Loucy (cell line): ENCODE data around the gene KCNMA1.

ENCODE experiments used
- CTCF ChIP-seq: fragments of 200-600 bp; sonication (generic); conservative IDR thresholded peaks from 2 replicates; pipeline ENCODE4 v1.5.1; 2014; ENCODE audit warnings: mild to moderate bottlenecking, antibody characterized with exemption, low read length
- EZH2phosphoT487 ChIP-seq: fragments of 200-600 bp; IDR thresholded peaks from 2 replicates; pipeline ENCODE4 v1.6.1; 2018; ENCODE audit warnings: antibody characterized with exemption, mild to moderate bottlenecking, moderate library complexity, borderline replicate concordance

GRCh38 chr10:77138541-77138940, 499.1 kb downstream of the KCNMA1 start:
- TF ChIP-seq CTCF = no peak
- no peak for TF ChIP-seq EZH2phosphoT487
